Heart right ventricle (tissue), 16 donors: ENCODE measurements around the gene COASY. TPM values are rescaled to one million over a fixed set of nuclear protein-coding genes. Genes with fewer than 3 reads are reported as not detected.
A peak's percentile ranks its signal among the peaks of the same experiment; 100 is the strongest.

Source experiments
- ATAC-seq, 8 donors: fragments of 200-7000 bp; cut with Tn5 transposase; one replicate each; pipeline ENCODE4 v1.9.1; 2020; ENCODE audit warnings: mild to moderate bottlenecking in 8 of 8, moderate library complexity in 8 of 8, moderate number of reproducible peaks in 1 of 8
- DNase-seq, 2 donors: peaks; one replicate each; pipeline ENCODE4 v3.0.0-alpha.2; 2020
- H3K27ac ChIP-seq, 10 donors: fragments of 200-600 bp; sonication (generic) in 2 of 10; one replicate each; pipeline versions ENCODE4 v1.5.0 to v1.8.0; 2020 to 2022; ENCODE audit warnings: mild to moderate bottlenecking in 3 of 10
- H3K27me3 ChIP-seq, 7 donors: fragments of 200-600 bp; one replicate each; pipeline ENCODE4 v1.8.0; 2021 to 2022; ENCODE audit warnings: mild to moderate bottlenecking in 2 of 7
- H3K36me3 ChIP-seq, 9 donors: fragments of 200-600 bp; sonication (generic) in 1 of 9; one replicate each; pipeline versions ENCODE4 v1.5.0 to v1.8.0; 2020 to 2022; ENCODE audit warnings: mild to moderate bottlenecking in 2 of 9
- H3K4me1 ChIP-seq, 9 donors: fragments of 200-600 bp; sonication (generic) in 1 of 9; one replicate each; pipeline versions ENCODE4 v1.5.0 to v1.8.0; 2020 to 2022; ENCODE audit warnings: mild to moderate bottlenecking in 4 of 9
- H3K4me3 ChIP-seq, 10 donors: fragments of 200-600 bp; sonication (generic) in 2 of 10; one replicate each; pipeline versions ENCODE4 v1.5.0 to v1.8.0; 2020 to 2022; ENCODE audit warnings: mild to moderate bottlenecking in 7 of 10, moderate library complexity in 2 of 10
- H3K9me3 ChIP-seq, 11 donors: fragments of 200-600 bp in 10 of 11; sonication (generic) in 2 of 11; one replicate each; pipeline versions ENCODE4 v1.5.0 to v1.8.0; 2013 to 2022; ENCODE audit warnings: mild to moderate bottlenecking in 2 of 11, control low read depth in 1 of 11, moderate library complexity in 1 of 11
- WGBS, 2 donors: extraction: QIAGEN DNeasy Blood & Tissue Kit; methylation state at CpG; one replicate each; pipeline ENCODE4 v1.1.7; 2013; ENCODE audit warnings: inconsistent platforms in 1 of 2; 5-methylcytosine and 5-hydroxymethylcytosine counted together
- intact Hi-C, 10 donors: fragments of 100-400 bp; cut with DNase I; formaldehyde crosslinking; loops; one replicate each; pipeline versions ENCODE4 v1.11.1 to v1.14.2; 2022
- polyA plus RNA-seq, 2 donors: library from polyadenylated mRNA; stranded (reverse); fragments of 200-250 nt; gene quantifications; one replicate each; pipeline ENCODE4 v1.2.3, GENCODE V29; 2013
- total RNA-seq, 10 donors: library from RNA; stranded (reverse); fragmentation: NEBNext Ultra II Directional in 3 of 10; extraction: Animal tissue kit (Norgen Biotek cat#: 25700) in 3 of 10; gene quantifications; one replicate each; pipeline versions ENCODE4 v1.2.1 to v1.2.4, GENCODE V29; 2021 to 2023
- TF ChIP-seq, protein P1 (sequence below), 9 donors: fragments of 200-600 bp; sonication (generic) in 2 of 9; IDR thresholded peaks; one replicate each; pipeline versions ENCODE4 v1.5.0 to v1.8.0; 2021 to 2022; ENCODE audit warnings: antibody characterized with exemption in 9 of 9, mild to moderate bottlenecking in 5 of 9, moderate library complexity in 1 of 9
- donor health status: Arrhythmogenic right ventricular cardiomyopathy.
- donor health status: ischemic (EF 13 %, LVEDD 7.1; RV severe dilation, severe dysfunction).
- donor health status: healthy with polysubstance abuse.
- donor health status: DM: no; HTN: yes; CAD: no.
- donor health status: DM: no; HTN: no; CAD: no.
- donor health status: ischemic (EF 25% LVEDD 6.9; RV normal size, moderate dysfunction).
- donor health status: ischemic (EF 25% LVEDD 5.7; RV mildly dilated, moderate dysfunction).
- donor health status: healthy.
- donor health status: DM: yes; HTN: yes; CAD: no.
- donor health status: Ischemic cardiomyopathy.
- donor health status: ischemic (EF 35%, LVEDD 5.7; RV mildly dilated, moderate dysfunction).
- donor health status: nonischemic (EF 11% LVEDD 7.7; RV severe dilation, severe dysfunction).
- donor health status: DM: yes; HTN: yes; CAD: no.
- donor health status: PGD.
- donor health status: ischemic (EF 29% LVEDD 5.4; RV normal size, mild dysfunction).
- donor health status: nonischemic (EF 23%, LVEDD 6.1; RV moderate dilation, normal function).

The COASY gene
- total and polyA plus RNA-seq, 12 donors = 29.7 to 56.9 (median 34.5) TPM

DNA sequence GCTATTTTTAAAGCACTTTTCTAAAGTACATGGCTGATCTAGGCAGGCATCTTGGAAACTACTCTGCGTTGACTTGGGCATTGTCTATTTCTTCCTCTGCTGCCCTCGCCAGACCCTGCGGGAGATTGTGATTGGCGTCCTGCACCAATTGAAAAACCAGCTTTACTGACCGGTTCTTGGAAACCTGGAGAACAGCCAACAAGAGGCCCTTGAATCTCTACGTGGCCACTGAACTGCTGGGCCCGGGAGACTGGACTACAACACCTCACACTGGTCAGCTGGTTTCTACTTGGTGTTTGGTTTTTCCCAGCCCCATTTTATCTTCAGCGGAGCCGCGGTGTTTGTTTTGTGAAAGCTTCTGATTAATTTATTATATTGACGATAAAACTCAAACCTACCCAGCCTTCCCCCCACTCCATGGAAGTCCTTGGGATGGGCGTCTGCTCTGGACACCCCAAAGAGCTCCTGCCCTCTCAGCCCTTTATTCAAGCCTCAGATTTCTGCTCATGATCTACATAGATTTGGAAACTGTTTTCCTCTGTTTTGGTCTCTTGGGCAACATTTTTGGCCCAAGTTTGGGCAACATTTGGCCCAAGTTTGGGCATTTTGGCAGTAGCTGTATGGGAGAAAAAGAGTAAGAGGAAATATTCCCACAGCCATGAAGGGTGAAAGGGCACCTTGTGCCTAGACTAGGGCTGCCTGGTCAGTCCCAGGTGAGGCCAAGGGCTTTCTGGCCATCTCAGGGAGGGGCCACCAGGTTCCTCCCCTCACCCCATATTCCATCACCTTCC is 9.7 kb downstream of the COASY start:
- TF ChIP-seq, protein P1, sequence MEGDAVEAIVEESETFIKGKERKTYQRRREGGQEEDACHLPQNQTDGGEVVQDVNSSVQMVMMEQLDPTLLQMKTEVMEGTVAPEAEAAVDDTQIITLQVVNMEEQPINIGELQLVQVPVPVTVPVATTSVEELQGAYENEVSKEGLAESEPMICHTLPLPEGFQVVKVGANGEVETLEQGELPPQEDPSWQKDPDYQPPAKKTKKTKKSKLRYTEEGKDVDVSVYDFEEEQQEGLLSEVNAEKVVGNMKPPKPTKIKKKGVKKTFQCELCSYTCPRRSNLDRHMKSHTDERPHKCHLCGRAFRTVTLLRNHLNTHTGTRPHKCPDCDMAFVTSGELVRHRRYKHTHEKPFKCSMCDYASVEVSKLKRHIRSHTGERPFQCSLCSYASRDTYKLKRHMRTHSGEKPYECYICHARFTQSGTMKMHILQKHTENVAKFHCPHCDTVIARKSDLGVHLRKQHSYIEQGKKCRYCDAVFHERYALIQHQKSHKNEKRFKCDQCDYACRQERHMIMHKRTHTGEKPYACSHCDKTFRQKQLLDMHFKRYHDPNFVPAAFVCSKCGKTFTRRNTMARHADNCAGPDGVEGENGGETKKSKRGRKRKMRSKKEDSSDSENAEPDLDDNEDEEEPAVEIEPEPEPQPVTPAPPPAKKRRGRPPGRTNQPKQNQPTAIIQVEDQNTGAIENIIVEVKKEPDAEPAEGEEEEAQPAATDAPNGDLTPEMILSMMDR (IDR thresholded peaks at IDR 0.05) = no peak
- WGBS, 2 donors = 57 to 61% methylated on average over 12 of the region's 12 CpGs
- H3K27ac ChIP-seq = peak overlapping the region in 1 of 10 donors; percentile 14

DNA sequence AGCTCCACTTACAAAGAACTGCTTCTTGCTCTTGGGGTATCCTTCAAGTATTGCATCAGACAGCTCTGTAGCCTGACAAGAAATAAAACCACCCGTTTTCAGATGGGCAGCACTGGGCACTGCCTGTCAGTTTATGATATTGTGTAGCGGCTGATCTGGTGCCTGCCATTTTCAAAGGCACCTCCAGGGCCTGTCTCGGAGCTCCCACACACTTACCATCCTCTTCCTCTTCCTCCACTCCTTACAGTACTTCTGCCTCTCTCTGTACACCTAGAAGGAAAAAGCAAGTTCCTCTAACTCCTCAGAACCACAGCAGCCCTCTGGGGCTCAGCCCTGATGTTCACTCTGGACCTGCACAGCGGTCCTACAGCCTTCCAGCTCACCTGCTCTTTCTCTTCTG is 11.1 kb downstream of the COASY start:
- DNase-seq (no peak), ATAC-seq (no peak)
- Histone ChIP-seq H3K4me3 (no peak overlapping the region), H3K36me3 (peaks cover 0 to 84% (median 60%) of the 10 kb centered on the region in 9 donors), H3K9me3 (no peaks in the 10 kb centered on the region), H3K27ac (peak overlapping the region in 1 of 10 donors; percentile 11), H3K4me1 (peaks cover 7 to 62% (median 19%) of the 10 kb centered on the region in 9 donors), H3K27me3 (no peaks in the 10 kb centered on the region)
- WGBS, 2 donors = 82 to 83% methylated on average over 4 of the region's 4 CpGs
- TF ChIP-seq, protein P1 (IDR thresholded peaks at IDR 0.05) = no peak
- intact Hi-C loops = loop anchor here in 4 of 10 donors (10.0 kb wide), 3 partner anchors 112 to 252 kb away; partner anchors contain the start of genes BECN1 (in 2 of the 4), CCR10 (in 1 of the 4), CNTNAP1 (in 1 of the 4) and RAMP2 (in 1 of the 4)

More for the DNA sequence above, 9.7 kb downstream of the COASY start:
- Histone ChIP-seq H3K27me3 (no peaks in the 10 kb centered on the region), H3K4me1 (peaks cover 2 to 58% (median 18%) of the 10 kb centered on the region in 9 donors), H3K4me3 (no peak overlapping the region), H3K36me3 (peaks cover 0 to 84% (median 60%) of the 10 kb centered on the region in 9 donors), H3K9me3 (no peaks in the 10 kb centered on the region)
- ATAC-seq (no peak), DNase-seq (no peak)
- intact Hi-C loops = loop anchor here in 4 of 10 donors (10.0 kb wide), 3 partner anchors 113 to 253 kb away; partner anchors contain the start of genes BECN1 (in 2 of the 4), CCR10 (in 1 of the 4), CNTNAP1 (in 1 of the 4) and RAMP2 (in 1 of the 4)

DNA sequence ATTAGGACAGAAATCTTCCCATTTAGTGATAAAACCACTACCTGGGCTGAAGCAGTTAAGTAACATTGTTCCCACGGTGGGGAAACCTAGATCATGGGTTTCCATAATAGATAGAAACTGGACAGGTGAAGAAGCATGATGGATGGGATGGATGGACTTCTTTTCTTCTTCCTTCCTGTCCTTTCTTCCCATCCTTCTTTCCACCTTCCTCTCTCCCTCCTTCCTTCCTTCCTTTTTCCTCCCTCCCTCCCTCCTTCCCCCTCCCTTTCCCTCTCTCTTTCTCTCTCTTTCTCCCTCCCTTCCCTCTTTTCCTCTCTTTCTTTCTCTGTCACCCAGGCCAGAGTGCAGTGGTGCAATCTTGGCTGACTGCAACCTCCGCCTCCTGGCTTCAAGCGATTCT is 12.5 kb downstream of the COASY start:
- WGBS, 2 donors = 82 to 87% methylated on average over 3 of the region's 3 CpGs
- peaks cover 12 to 62% (median 23%) of the 10 kb centered on the region in 9 donors for H3K4me1 ChIP-seq
- no peaks in the 10 kb centered on the region for H3K27me3 ChIP-seq
- TF ChIP-seq, protein P1 (IDR thresholded peaks at IDR 0.05) = no peak
- intact Hi-C loops = loop anchor here in 4 of 10 donors (10.0 kb wide), 3 partner anchors 110 to 250 kb away; partner anchors contain the start of genes BECN1 (in 2 of the 4), CCR10 (in 1 of the 4), CNTNAP1 (in 1 of the 4) and RAMP2 (in 1 of the 4)
- no peak for ATAC-seq
- H3K4me3 ChIP-seq = no peak overlapping the region
- no peak overlapping the region for H3K27ac ChIP-seq
- H3K36me3 ChIP-seq = peaks cover 0 to 79% (median 48%) of the 10 kb centered on the region in 9 donors
- H3K9me3 ChIP-seq = no peaks in the 10 kb centered on the region
- DNase-seq = no peak

DNA sequence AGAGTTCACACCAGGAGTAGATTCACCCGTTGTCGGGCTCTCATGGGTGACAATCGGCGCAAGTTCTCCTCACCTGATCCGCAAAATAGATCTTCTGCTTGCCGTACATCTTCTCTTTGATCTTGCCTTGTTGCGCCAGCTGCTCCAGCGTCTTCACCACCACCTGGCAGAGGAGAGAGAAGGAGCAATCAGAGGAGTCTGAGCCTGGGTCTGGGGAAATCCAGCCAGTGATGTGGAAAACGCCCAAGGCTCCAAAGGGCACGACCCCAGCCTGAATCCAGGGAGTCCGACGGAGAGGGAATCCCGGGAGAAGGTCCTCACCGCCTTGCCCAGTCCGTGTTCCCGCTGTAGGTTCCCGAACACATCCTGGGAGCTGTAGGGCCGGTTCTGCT is 15.2 kb downstream of the COASY start:
- ATAC-seq = peak in 1 of 8 donors; percentile 2
- 4 to 5% methylated on average over 18 of the region's 18 CpGs for WGBS, 2 donors
- TF ChIP-seq, protein P1 (IDR thresholded peaks at IDR 0.05) = no peak
- no peak for DNase-seq
- H3K9me3 ChIP-seq = no peaks in the 10 kb centered on the region
- peaks cover 10 to 50% (median 23%) of the 10 kb centered on the region in 9 donors for H3K4me1 ChIP-seq
- H3K27me3 ChIP-seq = no peaks in the 10 kb centered on the region
- peaks cover 0 to 79% (median 33%) of the 10 kb centered on the region in 9 donors for H3K36me3 ChIP-seq
- peak overlapping the region; percentile 48 to 86 (median 69) for H3K4me3 ChIP-seq
- H3K27ac ChIP-seq = peak overlapping the region in 8 of 10 donors; percentile 80 to 96 (median 94)
- intact Hi-C loops = loop anchor here in 6 of 10 donors (5.0 to 10.0 kb wide), 5 partner anchors 100 to 248 kb away; partner anchors contain the start of genes PLEKHH3 (in 3 of the 6), BECN1 (in 2 of the 6), RAMP2 (in 2 of the 6) and CCR10 (in 1 of the 6)
